GM21423 (cell line): ENCODE data around the gene PIGL.
"Not testable (repeated sequence)": the region's sequence is repeated elsewhere in the genome, so short reads cannot be mapped to it uniquely, and the experiment has no call there.

Experiments used
- ATAC-seq: cut with Tn5 transposase; IDR thresholded peaks from one replicate; pipeline ENCODE4 v1.9.1; 2021; ENCODE audit warnings: mild to moderate bottlenecking, moderate library complexity; ENCODE audit not compliant: unreplicated experiment

Gene PIGL

DNA sequence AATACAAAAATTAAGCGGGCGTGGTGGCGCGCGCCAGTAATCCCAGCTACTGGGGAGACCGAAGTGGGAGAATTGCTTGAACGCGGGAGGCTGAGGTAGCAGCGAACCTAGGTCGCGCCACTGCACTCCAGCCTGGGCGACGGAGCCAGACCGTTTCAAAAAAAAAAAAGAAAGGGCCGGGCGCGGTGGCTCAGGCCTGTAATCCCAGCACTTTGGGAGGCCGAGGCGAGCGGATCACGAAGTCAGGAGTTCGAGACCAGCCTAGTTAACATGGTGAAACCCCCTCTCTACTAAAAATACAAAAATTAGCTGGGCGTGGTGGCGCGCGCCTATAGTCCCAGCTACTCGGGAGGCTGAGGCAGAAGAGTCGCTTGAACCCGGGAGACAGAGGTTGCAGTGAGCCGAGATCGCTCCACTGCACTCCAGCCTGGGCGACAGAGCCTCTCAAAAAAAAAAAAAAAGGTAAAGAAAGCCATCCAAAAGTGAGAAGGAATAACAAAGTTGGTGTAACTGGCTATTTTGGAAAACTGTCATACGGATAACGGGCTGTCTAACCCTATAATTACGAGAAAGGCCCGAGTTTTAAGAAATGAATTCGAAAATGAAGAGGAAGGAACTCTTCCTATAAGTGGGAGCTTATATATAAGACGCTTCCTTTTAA lies 539 bp upstream of the PIGL start:
- ATAC-seq = not testable (repeated sequence)

DNA sequence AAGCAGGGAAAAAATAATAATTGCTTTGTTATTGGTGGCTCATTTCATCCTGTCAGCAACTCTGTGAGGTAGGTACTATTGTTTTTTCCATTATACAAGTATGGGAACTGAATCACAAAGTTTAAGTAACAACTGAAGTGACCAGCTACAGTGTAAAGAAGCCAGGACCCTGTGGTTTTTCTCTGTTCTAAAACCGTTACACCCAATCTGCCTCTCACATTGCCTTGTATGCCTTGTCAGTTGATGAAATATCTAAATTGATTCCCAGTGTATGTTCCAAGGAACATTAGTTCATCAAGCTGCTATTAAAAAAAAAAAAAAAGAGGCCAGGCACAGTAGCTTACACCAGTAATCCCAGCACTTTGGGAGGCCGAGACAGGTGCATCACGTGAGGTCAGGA lies 5.4 kb downstream of the PIGL start:
- no peak for ATAC-seq

DNA sequence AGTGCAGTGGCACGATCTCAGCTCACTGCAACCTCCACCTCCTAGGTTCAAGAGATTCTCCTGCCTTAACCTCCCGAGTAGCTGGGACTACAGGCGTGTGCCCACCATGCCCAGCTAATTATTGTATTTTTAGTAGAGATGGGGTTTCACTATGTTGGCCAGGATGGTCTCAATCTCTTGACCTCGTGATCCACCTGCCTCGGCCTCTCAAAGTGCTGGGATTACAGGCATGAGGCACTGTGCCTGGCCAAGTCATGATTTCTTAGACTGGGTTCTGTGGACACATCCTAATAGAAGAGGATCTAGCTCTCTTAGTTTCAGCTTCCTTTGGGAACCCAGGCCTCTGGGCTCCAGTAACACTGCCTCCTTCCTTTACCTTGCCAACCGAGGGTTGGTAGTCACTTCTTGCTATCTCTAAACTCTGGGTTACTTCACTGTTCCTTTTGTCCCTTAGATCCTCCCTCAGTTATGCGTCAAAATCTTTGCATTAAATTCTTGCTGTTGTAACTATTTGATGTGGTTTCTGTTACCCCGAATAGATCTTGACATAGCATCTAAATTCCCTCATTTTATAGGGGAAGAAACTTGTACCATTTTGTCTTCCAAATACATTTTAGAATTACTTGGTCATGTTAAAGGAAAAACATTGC lies 13.0 kb downstream of the PIGL start:
- ATAC-seq = not testable (repeated sequence)

DNA sequence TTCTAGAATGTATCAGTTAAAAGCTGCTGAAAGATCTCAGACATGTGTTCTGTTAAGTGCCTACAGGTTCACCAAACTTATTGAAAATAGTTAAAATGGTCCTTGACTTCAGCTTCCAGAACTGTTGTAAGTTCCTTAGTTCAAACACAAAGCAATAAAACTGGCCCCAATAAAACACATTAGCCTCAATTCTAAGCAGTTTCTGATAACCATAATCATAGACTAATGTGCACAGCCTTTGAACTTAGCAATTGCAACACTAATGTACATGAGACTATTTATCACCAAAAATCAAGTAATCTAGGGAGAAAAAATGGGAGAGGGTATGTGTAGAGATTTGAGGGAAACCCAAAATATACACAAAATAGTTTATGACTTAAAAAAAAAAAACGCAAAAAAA lies 15.4 kb downstream of the PIGL start:
- no peak for ATAC-seq

DNA sequence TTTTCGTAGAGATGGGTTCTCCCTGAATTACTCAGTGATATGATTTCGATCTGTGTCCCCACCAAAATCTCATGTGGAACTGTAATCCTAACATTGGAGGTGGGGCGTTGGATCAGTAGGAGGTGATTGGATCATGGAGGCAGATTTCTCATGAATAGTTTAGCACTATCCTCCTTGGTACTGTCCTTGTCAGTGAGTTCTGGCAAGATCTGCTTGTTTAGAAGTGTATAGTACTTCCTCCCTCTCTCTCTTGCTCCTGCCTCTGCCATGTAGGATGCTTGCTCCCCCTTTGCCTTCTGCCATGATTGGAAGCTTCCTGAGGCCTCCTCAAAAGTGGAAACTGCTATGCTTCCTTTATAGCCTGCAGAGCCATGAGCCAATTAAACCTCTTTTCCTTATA lies 22.9 kb downstream of the PIGL start:
- no peak for ATAC-seq

DNA sequence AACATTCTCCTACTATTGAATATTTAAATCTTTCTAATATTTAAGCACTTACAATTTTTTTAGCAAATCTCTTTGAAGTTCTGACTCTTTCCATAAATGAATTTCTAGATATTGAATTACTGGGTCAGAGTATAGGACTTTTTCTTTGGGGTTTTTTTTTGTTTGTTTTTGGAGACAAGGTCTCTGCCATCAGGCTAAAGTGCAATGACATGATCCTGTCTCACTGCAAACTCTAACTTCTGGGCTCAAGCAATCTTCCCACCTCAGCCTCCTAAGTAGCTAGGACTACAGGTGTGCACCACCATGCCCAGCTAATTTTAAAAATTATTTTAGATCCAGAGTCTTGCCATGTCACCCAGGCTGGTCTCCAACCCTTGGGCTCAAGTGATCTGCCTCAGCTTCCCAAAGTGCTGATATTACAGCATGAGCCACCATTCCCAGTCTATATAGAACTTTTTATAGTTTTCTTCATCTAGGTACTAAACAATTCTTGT lies 24.9 kb downstream of the PIGL start:
- ATAC-seq = no peak

DNA sequence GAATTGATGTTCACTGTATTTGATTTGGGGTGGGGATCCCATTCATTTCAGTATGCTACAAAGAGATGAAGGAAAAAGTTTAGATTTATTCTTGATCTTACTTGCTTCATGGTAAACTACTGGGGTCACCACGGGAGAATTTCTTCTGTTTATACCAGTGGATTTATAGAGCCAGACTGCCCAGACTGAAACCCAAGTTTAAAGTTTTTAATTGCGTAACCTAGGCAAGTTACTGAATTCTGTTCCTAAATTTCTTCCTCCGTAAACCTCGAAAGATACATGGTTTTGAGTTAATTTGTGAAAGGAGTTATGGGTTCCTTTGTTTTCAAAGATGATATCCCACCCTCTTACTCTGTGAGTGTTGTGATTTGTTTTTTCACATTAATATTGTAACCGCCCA lies 26.4 kb downstream of the PIGL start:
- no peak for ATAC-seq

DNA sequence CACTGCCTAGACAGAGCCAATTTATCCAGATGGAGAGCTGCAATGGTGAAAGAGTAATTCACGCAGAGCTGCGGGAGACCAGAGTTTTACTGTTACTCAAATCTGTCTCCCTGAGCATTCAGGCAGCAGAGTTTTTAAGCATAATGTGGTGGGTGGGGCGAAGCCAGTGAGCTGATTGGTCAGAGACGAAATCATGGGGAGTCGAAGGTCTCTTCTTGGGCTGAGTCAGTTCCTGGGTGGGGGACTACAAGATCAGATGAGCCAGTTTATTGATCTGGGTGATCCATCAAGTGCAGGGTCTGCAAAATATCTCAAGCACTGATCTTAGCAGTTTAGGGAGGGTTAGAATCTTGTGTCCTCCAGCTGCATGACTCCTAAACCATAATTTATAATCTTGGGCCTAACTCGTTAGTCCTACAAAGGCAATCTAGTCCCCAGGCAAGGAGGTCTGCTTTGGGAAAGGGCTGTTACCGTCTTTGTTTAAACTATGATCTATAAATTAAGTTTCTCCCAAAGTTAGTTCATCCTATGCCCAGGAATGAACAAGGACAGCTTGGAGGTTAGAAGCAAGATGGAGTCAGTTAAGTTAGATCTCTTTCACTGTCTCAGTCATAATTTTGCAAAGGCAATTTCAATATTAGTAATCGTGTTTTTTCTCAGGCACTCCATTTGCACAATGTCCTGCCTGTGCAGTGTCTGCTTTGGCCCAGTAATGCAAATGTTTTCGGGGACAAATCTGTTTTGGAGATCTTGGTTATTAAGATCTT lies 27.0 kb downstream of the PIGL start:
- ATAC-seq = no peak

DNA sequence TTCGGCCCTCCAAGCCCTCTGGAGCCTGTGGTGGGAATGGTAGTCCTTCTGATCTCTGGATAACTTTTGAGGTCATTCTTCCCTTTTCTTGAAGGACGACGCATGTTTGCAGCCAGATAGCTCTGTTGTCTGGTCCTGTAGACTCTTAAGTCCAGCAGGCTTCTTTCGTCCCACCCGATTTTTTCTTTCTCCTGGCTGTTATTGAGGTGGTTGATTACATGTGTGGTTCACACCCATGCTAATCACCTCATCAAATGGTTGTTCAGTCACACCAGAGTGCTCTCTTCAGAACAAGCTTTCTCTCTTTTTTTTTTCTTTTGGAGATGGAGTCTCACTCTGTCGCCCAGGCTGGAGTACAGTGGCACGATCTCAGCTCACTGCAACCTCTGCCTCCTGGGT lies 30.6 kb downstream of the PIGL start:
- ATAC-seq = no peak

DNA sequence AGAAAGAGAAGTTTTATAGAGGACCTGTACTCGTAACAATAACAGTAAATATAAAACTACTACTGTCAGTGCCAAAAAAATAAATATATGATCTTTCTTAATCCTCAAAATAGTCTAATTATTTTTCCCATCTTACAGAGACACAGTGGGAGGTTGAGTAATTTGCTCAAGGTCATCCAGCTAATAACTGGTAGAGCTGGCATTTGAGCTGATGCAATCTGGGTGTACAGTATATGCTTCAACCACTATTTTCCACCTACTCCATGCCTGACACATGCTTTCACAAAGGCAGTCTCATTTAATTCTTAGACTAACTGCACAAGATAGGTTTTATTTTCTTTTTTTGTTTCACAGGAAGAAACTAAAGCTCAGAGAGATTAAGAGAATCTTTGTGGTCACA lies 33.6 kb downstream of the PIGL start:
- no peak for ATAC-seq

DNA sequence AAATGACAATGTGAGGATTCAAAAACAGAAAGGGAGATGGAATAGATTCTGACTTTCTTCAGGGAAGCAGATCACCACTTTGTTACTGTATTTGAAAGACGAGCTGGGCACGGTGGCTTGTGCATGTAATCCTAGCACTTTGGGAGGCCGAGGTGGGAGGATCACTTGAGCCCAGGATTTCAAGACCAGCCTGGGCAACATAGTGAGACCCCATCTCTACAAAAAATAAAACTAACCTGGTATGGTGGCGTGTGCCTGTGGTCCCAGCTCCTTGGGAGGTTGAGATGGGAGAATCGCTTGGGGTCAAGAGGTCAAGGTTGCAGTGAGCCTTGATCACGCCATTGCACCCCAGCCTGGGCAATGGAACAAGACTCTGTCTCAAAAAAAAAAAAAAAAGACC lies 34.0 kb downstream of the PIGL start:
- ATAC-seq = no peak

DNA sequence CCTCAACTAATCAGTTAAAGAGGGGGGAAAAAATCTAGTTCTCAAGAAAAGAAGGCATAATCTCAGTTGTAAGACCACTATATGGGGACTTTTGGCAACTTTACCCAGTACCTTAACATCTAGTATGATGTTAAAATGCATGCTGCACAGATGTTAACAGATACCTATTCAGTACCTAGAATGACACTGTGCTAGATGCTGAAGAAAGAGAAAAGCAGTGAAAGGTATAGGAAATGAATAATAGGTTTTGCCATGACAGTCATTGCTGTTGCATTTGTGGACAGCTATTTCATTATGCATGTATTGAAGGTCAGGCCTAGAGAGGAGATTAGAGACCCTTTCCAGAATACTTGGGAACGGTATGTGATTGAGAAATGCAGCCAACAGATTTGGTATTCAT lies 34.5 kb downstream of the PIGL start:
- no peak for ATAC-seq

DNA sequence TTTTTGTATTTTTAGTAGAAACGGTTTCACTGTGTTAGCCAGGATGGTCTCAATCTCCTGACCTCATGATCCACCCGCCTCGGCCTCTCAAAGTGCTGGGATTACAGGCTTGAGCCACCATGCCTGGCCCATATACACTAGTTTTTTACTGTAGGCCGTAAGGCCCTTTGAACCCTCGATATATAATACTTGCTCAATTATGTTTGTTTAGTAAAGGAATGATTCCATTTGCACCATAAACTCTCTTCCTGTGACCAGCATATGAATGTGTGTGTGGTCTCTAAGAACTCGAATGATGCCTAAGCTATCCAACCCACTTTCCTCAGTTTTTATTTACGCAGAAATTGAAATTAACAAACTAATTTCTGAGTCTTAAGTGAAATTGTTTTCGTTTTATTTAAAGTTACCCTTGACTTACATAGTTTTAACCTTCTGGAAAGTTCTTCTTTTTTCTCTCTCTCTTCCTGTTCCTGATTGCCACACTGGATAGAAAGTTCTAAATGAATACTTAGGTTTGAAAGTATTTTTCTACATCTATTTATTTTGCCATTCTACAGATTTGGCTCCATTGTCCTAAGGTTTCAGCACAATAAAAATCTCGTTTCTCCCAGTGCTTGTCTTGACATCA lies 37.9 kb downstream of the PIGL start:
- ATAC-seq = no peak

DNA sequence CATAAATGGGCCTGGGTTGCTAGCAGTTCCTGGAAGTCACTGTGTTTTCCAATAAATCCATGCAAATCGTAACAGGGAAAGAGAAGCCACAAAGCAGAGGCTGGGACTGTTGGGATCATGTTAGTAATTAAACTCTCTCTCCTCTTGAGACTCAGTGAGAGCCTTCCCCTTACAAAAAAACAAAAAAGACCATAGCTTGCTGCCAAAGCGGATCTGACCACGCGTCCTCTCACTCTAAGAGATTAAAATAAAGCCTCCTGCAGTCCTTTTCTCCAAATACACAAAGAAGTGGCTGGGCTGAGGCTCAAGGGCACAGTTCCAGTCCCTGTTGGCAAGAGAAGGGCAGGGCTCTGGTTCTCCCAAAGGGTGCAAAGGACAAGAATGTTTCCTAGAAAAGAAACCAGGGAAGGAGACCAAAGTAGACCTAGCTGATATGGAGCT lies 38.5 kb downstream of the PIGL start:
- ATAC-seq = no peak

DNA sequence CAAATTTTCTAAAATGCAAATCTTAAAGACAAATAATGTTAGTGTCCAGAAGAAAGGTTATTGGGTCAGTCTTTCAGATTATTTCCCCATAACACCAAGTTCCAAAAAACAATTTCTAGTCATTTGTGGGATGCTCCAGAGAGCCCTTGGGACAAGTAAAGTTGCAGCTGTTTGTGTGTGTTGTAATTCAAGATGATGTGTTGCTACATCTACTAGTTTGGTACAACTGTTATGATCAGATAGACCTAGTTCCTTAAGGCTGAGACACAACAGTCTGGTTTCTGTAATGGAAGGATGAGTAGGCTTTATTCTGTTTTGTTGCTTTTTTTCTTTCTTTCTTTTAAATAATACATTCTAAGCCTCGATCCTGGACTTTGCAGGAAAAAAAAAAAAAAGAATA lies 41.9 kb downstream of the PIGL start:
- ATAC-seq = no peak

DNA sequence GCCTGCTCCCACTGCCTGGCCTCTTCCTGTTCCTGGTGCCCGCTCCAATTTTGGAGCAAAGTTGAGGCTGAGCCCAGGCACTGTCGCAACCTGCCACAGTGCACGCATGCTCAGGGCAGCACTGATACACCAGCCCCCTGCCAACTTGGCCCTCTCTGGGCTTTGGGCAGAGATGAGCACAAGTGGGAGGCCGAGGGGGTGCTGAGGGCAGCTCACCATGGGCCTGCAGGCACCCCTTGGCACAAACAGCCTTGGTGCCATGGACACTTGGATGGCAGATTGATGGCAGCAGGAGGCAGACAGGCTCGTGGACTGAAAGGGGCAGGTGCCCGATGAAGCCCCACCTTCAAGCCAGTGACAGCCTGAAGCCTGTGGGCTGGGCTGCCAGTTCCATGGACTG lies 42.9 kb downstream of the PIGL start:
- no peak for ATAC-seq

DNA sequence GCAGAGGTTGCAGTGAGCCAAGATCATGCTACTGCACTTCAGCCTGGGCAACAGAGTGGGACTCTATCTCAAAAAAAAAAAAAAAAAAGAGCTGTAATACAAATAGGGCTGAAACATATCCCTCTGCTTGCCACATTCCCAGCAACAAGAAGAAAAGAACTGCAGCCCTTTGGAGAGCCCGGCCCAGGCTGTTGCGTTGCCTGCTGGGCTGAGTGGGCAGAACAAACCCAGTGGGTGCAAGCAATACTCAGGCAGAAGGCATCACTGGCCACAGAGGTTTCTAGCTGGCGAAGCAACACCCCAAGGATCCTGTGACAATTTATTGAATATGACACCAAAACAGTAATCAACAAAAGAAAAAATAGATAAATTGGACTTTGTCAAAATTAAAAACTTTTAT lies 44.0 kb downstream of the PIGL start:
- ATAC-seq = no peak

DNA sequence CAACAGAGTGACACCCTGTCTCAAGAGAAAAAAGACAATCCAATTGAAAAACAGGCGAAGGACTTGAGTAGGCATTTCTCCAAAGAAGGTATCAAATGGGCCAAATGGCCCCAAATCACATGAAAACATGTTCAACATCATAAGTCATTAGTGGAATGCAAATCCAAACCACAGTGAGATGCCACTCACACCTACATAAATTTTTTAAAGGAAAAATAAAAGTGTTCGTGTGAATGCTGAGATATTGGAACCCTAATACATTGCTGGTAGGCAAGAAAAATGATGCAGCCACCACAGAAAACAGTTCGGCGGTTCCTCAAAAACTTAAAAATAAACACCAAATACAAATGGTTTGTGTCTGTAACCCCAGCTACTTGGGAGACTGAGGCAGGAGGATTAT lies 45.2 kb downstream of the PIGL start:
- ATAC-seq = no peak

DNA sequence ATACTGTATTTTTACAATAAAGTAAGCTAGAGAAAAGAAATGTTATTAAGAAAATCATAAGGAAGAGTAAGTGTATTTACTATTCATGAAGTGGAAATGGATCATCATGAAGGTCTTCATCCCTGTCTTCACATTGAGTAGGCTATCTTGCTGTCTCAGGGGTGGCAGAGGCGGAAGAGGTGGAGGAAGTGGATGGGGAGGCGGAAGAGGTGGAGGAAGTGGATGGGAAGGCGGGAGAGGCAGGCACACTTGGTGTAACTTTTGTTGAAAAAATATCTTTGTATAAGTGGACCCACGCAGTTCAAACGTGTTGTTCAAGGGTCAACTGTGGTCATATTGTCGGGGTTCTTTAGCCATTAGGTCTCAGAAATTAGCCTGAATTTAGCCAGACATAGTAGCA lies 50.2 kb downstream of the PIGL start:
- ATAC-seq = no peak

DNA sequence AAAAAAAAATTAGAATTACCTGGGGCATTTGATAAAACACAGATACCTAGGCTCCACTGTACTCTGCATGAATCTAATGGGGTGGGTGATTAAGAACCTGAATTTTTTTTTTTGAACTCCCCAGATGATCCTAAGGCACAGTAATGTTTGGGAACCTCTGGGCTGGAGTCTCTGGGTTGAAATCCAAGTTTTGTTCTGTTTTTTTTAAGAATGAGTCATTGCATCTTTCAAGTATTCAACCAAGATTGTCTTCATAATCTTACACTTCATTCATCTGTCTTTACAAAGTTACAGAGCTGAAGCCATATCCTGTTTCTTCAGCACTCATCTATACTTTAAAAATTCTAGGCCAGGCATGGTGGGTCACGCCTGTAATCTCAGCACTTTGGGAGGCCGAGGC lies 52.6 kb downstream of the PIGL start:
- no peak for ATAC-seq

DNA sequence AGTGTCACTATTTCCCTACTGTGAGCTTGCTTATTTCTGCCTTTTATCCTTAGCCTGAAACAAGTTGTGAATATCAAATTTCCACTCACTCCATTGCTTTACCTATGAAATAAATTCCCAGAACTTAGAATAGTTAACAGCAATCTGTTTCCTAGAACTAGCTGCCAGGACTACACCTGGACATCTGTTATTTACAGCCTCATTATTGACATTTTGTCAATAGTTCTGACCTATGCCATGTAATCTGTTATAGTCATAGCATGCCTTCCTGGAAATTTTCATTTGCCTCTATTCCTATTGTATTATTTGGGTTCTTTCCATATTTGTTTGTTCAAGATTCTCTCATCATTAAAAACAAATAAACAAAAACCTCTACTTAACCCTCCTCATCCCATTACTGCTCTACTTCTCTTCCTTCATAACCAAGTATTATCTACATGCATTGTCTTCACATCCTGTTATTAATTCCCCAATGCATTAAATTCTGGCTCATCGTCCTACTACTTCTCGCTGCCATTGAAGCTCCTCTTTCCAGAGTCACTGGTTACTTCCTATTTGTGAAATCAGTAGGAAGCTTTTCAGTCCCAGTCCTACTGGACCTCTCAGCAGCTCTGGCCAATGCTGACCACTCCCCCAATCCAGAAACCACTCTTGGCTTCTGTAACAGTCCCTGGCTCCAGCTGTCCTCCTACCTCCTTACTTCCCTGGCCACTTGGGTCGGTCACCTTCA lies 55.3 kb downstream of the PIGL start:
- no peak for ATAC-seq
